Heart left ventricle (tissue), 16 donors: ENCODE measurements around the gene TENM3. TPM values are rescaled to one million over a fixed set of nuclear protein-coding genes. Genes with fewer than 3 reads are reported as not detected.

Experiments used
- ATAC-seq, 4 donors: fragments of 200-7000 bp; cut with Tn5 transposase; one replicate each; pipeline ENCODE4 v1.9.1; 2020 to 2022; ENCODE audit warnings: moderate library complexity in 4 of 4, mild to moderate bottlenecking in 3 of 4, moderate number of reproducible peaks in 1 of 4
- DNase-seq, 5 donors: peaks; one replicate each; pipeline ENCODE4 v3.0.0-alpha.2; 2020
- H3K27ac ChIP-seq, 12 donors: fragments of 200-600 bp; sonication (generic) in 4 of 12; one replicate each; pipeline versions ENCODE4 v1.5.0 to v1.8.0; 2016 to 2022; ENCODE audit warnings: mild to moderate bottlenecking in 2 of 12
- H3K27me3 ChIP-seq, 9 donors: fragments of 200-600 bp; sonication (generic) in 2 of 9; one replicate each; pipeline versions ENCODE4 v1.5.1 to v1.8.0; 2016 to 2022; ENCODE audit warnings: mild to moderate bottlenecking in 3 of 9
- H3K36me3 ChIP-seq, 9 donors: fragments of 200-600 bp; sonication (generic) in 2 of 9; one replicate each; pipeline versions ENCODE4 v1.5.0 to v1.8.0; 2018 to 2022; ENCODE audit warnings: mild to moderate bottlenecking in 2 of 9
- H3K4me1 ChIP-seq, 12 donors: fragments of 200-600 bp; sonication (generic) in 4 of 12; one replicate each; pipeline versions ENCODE4 v1.5.0 to v1.8.0; 2016 to 2022; ENCODE audit warnings: mild to moderate bottlenecking in 3 of 12
- H3K4me3 ChIP-seq, 12 donors: fragments of 200-600 bp; sonication (generic) in 4 of 12; one replicate each; pipeline versions ENCODE4 v1.5.0 to v1.8.0; 2017 to 2022; ENCODE audit warnings: mild to moderate bottlenecking in 9 of 12, moderate library complexity in 4 of 12
- H3K9me3 ChIP-seq, 12 donors: fragments of 200-600 bp; sonication (generic) in 4 of 12; one replicate each; pipeline versions ENCODE4 v1.5.0 to v1.8.0; 2016 to 2022; ENCODE audit warnings: mild to moderate bottlenecking in 1 of 12
- CTCF ChIP-seq, 12 donors: fragments of 200-600 bp; sonication (generic) in 4 of 12; IDR thresholded peaks; one replicate each; pipeline versions ENCODE4 v1.5.0 to v1.8.0; 2018 to 2022; ENCODE audit warnings: antibody characterized with exemption in 12 of 12, mild to moderate bottlenecking in 5 of 12
- POLR2A ChIP-seq, 2 donors: fragments of 450-650 bp; IDR thresholded peaks; one replicate each; pipeline ENCODE4 v1.6.1; 2017; ENCODE audit warnings: antibody characterized with exemption in 2 of 2, mild to moderate bottlenecking in 2 of 2, moderate library complexity in 2 of 2
- WGBS, 4 donors: extraction: QIAGEN DNeasy Blood & Tissue Kit in 2 of 4; methylation state at CpG; one replicate each; pipeline versions ENCODE4 v1.1.5 to v1.1.7; 2013 to 2018; 5-methylcytosine and 5-hydroxymethylcytosine counted together
- intact Hi-C, 10 donors: fragments of 100-400 bp; cut with DNase I; formaldehyde crosslinking; loops; one replicate each; pipeline versions ENCODE4 v1.11.1 to v1.14.2; 2022
- polyA plus RNA-seq, 2 donors: library from polyadenylated mRNA; stranded (reverse); fragments of 200-250 nt; gene quantifications; one replicate each; pipeline ENCODE4 v1.2.3, GENCODE V29; 2013
- total RNA-seq, 9 donors: library from RNA; depleted of rRNA in 2 of 9; stranded (reverse); fragments of >200 nt in 2 of 9; fragmentation: NEBNext Ultra II Directional in 3 of 9; extraction: Animal tissue kit (Norgen Biotek cat#: 25700) in 3 of 9; gene quantifications; one replicate each; pipeline versions ENCODE4 v1.1.0 to v1.2.4, GENCODE V29; 2016 to 2023
- donor health status: ischemic (EF 13 %, LVEDD 7.1; RV severe dilation, severe dysfunction).
- donor health status: healthy with polysubstance abuse.
- donor health status: DM: no; HTN: yes; CAD: no.
- donor health status: DM: no; HTN: no; CAD: no.
- donor health status: ischemic (EF 25% LVEDD 6.9; RV normal size, moderate dysfunction).
- donor health status: ischemic (EF 25% LVEDD 5.7; RV mildly dilated, moderate dysfunction).
- donor health status: healthy.
- donor health status: DM: yes; HTN: yes; CAD: no.
- donor health status: ischemic (EF 35%, LVEDD 5.7; RV mildly dilated, moderate dysfunction).
- donor health status: nonischemic (EF 11% LVEDD 7.7; RV severe dilation, severe dysfunction).
- donor health status: DM: yes; HTN: yes; CAD: no.
- donor health status: PGD.
- donor health status: ischemic (EF 29% LVEDD 5.4; RV normal size, mild dysfunction).
- donor health status: nonischemic (EF 23%, LVEDD 6.1; RV moderate dilation, normal function).

TENM3 gene
- total and polyA plus RNA-seq, 11 donors: 0.19 to 10.3 (median 2.5) TPM

- no peak overlapping the region for H3K27ac ChIP-seq
- TF ChIP-seq POLR2A (IDR thresholded peaks at IDR 0.05) (no peak), CTCF (IDR thresholded peaks at IDR 0.05) (no peak)
- no peaks in the 10 kb centered on the region for H3K27me3 ChIP-seq
- no peak for ATAC-seq
- intact Hi-C loops: no loop called here
- no peaks in the 10 kb centered on the region for H3K4me1 ChIP-seq
- H3K4me3 ChIP-seq: no peak overlapping the region
- 84 to 89% (median 86%) methylated on average over 14 of the region's 14 CpGs for WGBS, 4 donors
- H3K9me3 ChIP-seq: no peaks in the 10 kb centered on the region
- peaks cover 0 to 4% (median 0%) of the 10 kb centered on the region in 9 donors for H3K36me3 ChIP-seq
- no peak for DNase-seq
Measured at GRCh38 chr4:182770259-182770995, 527.2 kb downstream of the TENM3 start.

GRCh38 chr4:182770996-182771514 is 527.9 kb downstream of the TENM3 start:
- Histone ChIP-seq H3K4me3 (no peak overlapping the region), H3K9me3 (no peaks in the 10 kb centered on the region), H3K36me3 (peaks cover 0 to 5% (median 0%) of the 10 kb centered on the region in 9 donors), H3K27ac (no peak overlapping the region), H3K4me1 (no peaks in the 10 kb centered on the region), H3K27me3 (no peaks in the 10 kb centered on the region)
- 54 to 61% (median 58%) methylated on average over 5 of the region's 5 CpGs for WGBS, 4 donors
- ATAC-seq (no peak), DNase-seq (no peak)
- TF ChIP-seq CTCF (IDR thresholded peaks at IDR 0.05): no peak
- no peak for TF ChIP-seq POLR2A (IDR thresholded peaks at IDR 0.05)
- intact Hi-C loops: no loop called here

- TF ChIP-seq CTCF (IDR thresholded peaks at IDR 0.05) (no peak), POLR2A (IDR thresholded peaks at IDR 0.05) (no peak)
- no peak overlapping the region for H3K27ac ChIP-seq
- ATAC-seq (no peak), DNase-seq (no peak)
- H3K36me3 ChIP-seq: peaks cover 0 to 5% (median 0%) of the 10 kb centered on the region in 9 donors
- H3K4me1 ChIP-seq: no peaks in the 10 kb centered on the region
- H3K9me3 ChIP-seq: no peaks in the 10 kb centered on the region
- H3K4me3 ChIP-seq: no peak overlapping the region
- H3K27me3 ChIP-seq: no peaks in the 10 kb centered on the region
- WGBS, 4 donors: 87 to 95% (median 93%) methylated on average over 8 of the region's 8 CpGs
- intact Hi-C loops: no loop called here
Measured at GRCh38 chr4:182775075-182775474, 531.9 kb downstream of the TENM3 start.

- no peaks in the 10 kb centered on the region for H3K4me1 ChIP-seq
- no peak overlapping the region for H3K27ac ChIP-seq
- no peak for TF ChIP-seq POLR2A (IDR thresholded peaks at IDR 0.05)
- 53 to 63% (median 61%) methylated on average over 5 of the region's 5 CpGs for WGBS, 4 donors
- H3K9me3 ChIP-seq: no peaks in the 10 kb centered on the region
- ATAC-seq (no peak), DNase-seq (no peak)
- intact Hi-C loops: no loop called here
- H3K4me3 ChIP-seq: no peak overlapping the region
- H3K36me3 ChIP-seq: peaks cover 0 to 5% (median 0%) of the 10 kb centered on the region in 9 donors
- H3K27me3 ChIP-seq: no peaks in the 10 kb centered on the region
Measured at GRCh38 chr4:182776376-182777105, 533.3 kb downstream of the TENM3 start.
